Transverse colon (tissue), 3 donors: ENCODE data around the gene VAMP8.

Experiments
- CTCF ChIP-seq, 5 experiments: fragments of 200-600 bp in 3 of 5; fragments of 450-650 bp in 2 of 5; sonication (generic) in 3 of 5; IDR thresholded peaks; 1 replicate in 2 of 5; 2 replicates in 3 of 5; pipeline ENCODE4 v1.5.1; 2016 to 2017; ENCODE audit warnings: antibody characterized with exemption in 5 of 5, inconsistent platforms in 3 of 5, mild to moderate bottlenecking in 2 of 5, moderate library complexity in 1 of 5
- POLR2A ChIP-seq: fragments of 450-650 bp; IDR thresholded peaks from one replicate; pipeline ENCODE4 v1.6.1; 2016; ENCODE audit warnings: antibody characterized with exemption, mild to moderate bottlenecking, moderate library complexity

- TF ChIP-seq CTCF (IDR thresholded peaks at IDR 0.05), result no peak
- TF ChIP-seq POLR2A, result no peak
Measured at GRCh38 chr2:85596026-85596333, 18.6 kb downstream of the VAMP8 start.
